ENCODE results near the gene SELENOI.

DNA sequence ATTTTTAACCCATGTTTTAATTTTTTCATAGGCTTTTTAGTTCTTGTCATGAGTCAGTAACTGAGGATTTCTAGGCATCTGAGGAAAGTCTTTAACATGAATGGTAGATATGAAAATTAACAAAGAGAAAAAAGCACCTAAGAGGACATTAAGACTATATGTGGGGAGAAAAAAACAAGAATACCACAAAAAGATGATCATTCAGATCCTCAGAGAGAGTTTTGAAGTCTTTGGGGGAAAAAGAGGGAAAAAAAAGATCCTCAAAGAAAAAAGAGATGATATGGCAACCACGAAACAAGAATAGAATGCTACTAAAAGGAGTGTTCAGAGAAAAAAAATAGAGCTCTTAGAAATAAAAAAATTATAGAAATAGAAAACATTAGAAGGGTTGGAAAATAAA is 63.8 kb downstream of the SELENOI start:
- no peak for TF ChIP-seq CTCF (conservative IDR thresholded peaks at IDR 0.05)
- TF ChIP-seq ZFX (IDR thresholded peaks at IDR 0.05): no peak

All from C4-2B (cell line).